ENCODE measurements around the gene MRPL52.
"Not testable (repeated sequence)": the region's sequence is repeated elsewhere in the genome, so short reads cannot be mapped to it uniquely, and the experiment has no call there.

Gene MRPL52

GRCh38 chr14:22811722-22812121, 18.0 kb upstream of the MRPL52 start:
- DNase-seq, result no peak

- DNase-seq, result no peak
Measured at GRCh38 chr14:22812744-22813143, 16.9 kb upstream of the MRPL52 start.

- DNase-seq, result no peak
Measured at GRCh38 chr14:22813145-22813544, 16.5 kb upstream of the MRPL52 start.

GRCh38 chr14:22814373-22814772, 15.3 kb upstream of the MRPL52 start:
- no peak for DNase-seq

GRCh38 chr14:22814941-22815713, 14.6 kb upstream of the MRPL52 start, which contains the start of gene SLC7A7:
Gene SLC7A7 (minus strand): TSS chr14:22815435. CDS start chr14:22813398, 2,037 bp downstream.
- peak; percentile 53 for DNase-seq

- no peak for DNase-seq
Measured at GRCh38 chr14:22819151-22819988, 10.3 kb upstream of the MRPL52 start.

- DNase-seq, result no peak
Measured at GRCh38 chr14:22820731-22821130, 9.0 kb upstream of the MRPL52 start.

- DNase-seq, result no peak
Measured at GRCh38 chr14:22821193-22822015, 8.3 kb upstream of the MRPL52 start.

- no peak for DNase-seq
Measured at GRCh38 chr14:22822016-22822570, 7.6 kb upstream of the MRPL52 start.

- no peak for DNase-seq
Measured at GRCh38 chr14:22822571-22823098, 7.1 kb upstream of the MRPL52 start.

GRCh38 chr14:22824711-22825359, 4.9 kb upstream of the MRPL52 start:
- DNase-seq, result no peak

- not testable (repeated sequence) for DNase-seq
Measured at GRCh38 chr14:22829076-22829660, 519 bp upstream of the MRPL52 start.

- no peak for DNase-seq
Measured at GRCh38 chr14:22830443-22831010, 840 bp downstream of the MRPL52 start.

GRCh38 chr14:22835505-22835904, 5.8 kb downstream of the MRPL52 start:
- DNase-seq, result no peak

GRCh38 chr14:22836301-22837113, 6.8 kb downstream of the MRPL52 start, which contains the start of gene MMP14:
Gene MMP14 (plus strand): TSS chr14:22836585. CDS start chr14:22836818, 233 bp downstream.
- no peak for DNase-seq

- no peak for DNase-seq
Measured at GRCh38 chr14:22837114-22837749, 7.5 kb downstream of the MRPL52 start.

GRCh38 chr14:22837750-22838538, 8.3 kb downstream of the MRPL52 start:
- no peak for DNase-seq

GRCh38 chr14:22838631-22839041, 8.9 kb downstream of the MRPL52 start:
- DNase-seq, result no peak
